ENCODE results near the gene CYB5R4. TPM values are rescaled to one million over a fixed set of nuclear protein-coding genes. Genes with fewer than 3 reads are reported as not detected.

CYB5R4 gene
- polyA plus RNA-seq, 6 donors from 2014 or later: 69.3 to 83.5 (median 72.4) TPM

DNA sequence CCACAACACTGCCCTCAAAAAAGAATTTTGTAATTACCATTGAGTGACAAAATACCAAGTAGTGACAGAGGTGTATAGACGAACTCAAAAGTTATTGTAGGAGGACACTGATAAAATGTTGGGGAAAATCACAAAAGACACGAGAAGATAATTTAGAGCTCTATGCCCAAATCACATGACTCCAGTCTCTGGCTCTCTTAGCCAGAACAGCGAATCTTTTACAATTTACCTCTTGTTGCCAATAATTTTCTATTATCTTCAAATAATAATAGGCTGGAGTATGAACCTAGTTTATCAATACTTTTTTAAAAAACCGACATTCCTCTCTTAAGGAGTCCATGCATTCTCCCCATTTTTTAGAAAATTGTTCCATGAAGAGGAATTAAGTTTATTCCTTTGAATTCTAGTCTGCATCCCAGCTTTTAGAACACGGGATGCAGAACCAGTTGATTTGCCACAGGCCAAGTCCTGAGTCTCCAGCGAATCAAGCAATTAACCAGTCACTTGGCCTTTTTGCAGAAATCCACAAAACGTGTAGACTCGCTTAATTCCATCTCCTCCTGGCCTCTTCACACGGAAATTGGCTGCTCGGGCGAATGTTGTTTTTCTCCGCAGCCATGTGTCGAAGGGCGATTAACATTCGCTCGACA is 6.8 kb upstream of the CYB5R4 start:
- peaks cover 0 to 9% (median 0%) of the 10 kb centered on the region in 7 donors for H3K9me3 Mint-ChIP-seq
- H3K27me3 Mint-ChIP-seq: peaks cover 63 to 75% (median 65%) of the 10 kb centered on the region in 3 donors
- H3K4me1 Mint-ChIP-seq: peaks cover 11 to 14% (median 12%) of the 10 kb centered on the region in 3 donors
- DNase-seq (no peak), ATAC-seq (ENCODE audit: low read depth in 2 of 2) (no peak)
- H3K36me3 Mint-ChIP-seq: no peaks in the 10 kb centered on the region
- H3K27ac Mint-ChIP-seq: no peak overlapping the region
- peak overlapping the region; percentile 4 to 88 (median 80) for H3K4me3 Mint-ChIP-seq

DNA sequence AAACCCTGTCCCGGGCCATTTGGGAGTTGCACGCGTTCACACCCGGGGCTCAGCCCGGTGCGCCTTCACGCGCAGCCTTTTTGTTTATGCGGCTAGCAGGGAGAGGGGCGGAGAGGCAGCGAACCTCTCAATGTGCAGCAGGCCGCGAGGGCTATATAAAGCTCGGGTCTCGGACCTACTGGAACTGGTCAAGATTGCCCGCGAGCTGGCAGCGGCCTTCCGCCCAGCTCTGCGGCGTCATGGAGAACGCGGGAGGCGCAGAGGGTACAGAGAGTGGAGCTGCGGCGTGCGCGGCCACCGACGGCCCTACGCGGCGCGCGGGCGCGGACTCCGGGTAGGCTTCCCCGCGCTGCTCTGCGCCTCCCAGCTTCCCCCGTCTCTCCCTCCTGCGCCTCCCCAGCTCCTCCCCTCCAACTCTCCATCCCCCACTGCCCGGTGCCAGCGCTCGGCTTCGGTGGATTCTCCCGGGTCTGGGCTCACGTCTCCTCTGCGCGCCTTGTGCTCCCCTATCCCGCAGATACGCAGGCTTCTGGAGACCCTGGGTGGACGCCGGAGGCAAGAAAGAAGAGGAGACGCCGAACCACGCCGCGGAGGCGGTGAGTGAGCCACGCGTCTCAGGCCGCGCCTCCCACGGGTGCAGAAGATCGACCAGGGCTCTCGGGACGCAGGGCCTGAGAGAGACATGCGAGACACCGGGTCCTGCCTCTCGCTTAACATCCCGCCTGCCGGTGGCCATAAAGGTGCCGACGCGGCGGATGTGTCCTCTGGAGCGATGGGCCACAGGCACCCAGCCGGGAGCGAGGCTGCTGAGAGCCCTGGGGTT is 6.1 kb upstream of the CYB5R4 start, which contains the start of gene RIPPLY2:
TSS of gene RIPPLY2 (plus strand) at position 183 of the 823 bp plus-strand sequence. CDS start at position 240, 57 bp downstream.
- H3K4me3 Mint-ChIP-seq: peak within 1 kb of the TSS; percentile 12 to 88 (median 80)

DNA sequence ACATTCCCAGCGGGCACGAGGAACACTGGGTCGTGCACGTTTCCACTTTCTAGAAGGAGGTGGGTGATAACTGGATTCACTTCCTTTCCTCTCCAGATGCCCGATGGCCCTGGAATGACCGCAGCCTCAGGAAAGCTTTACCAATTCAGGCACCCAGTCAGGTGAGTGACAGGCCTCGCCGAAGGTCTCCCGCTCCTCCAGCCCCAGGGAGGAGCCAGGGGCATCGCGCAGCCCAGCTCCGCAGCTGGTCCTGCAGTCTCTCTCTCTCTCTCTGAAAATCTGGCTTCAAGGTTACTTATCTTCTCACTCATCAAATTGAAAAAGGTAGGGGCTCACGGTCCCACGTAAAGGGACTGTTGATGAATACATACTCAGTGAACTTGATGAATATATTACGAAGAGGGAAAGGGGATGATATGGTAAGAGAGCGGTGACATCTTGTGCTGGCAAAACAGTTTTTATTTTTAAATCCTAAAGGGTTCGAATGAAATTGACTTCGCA is 5.4 kb upstream of the CYB5R4 start:
- Mint-ChIP-seq H3K27me3 (peaks cover 54 to 64% (median 59%) of the 10 kb centered on the region in 3 donors), H3K36me3 (no peaks in the 10 kb centered on the region), H3K27ac (no peak overlapping the region)

More for the DNA sequence above, 6.1 kb upstream of the CYB5R4 start, which contains the start of gene RIPPLY2:
- H3K36me3 Mint-ChIP-seq: no peaks in the 10 kb centered on the region
- DNase-seq: peak; percentile 3
- H3K27ac Mint-ChIP-seq: peak within 1 kb of the TSS in 1 of 6 donors; percentile 33
- peaks cover 0 to 9% (median 0%) of the 10 kb centered on the region in 7 donors for H3K9me3 Mint-ChIP-seq
- H3K4me1 Mint-ChIP-seq: peaks cover 11 to 14% (median 12%) of the 10 kb centered on the region in 3 donors
- peak; percentile 35 to 39 for ATAC-seq (ENCODE audit: low read depth in 2 of 2)
- H3K27me3 Mint-ChIP-seq: peaks cover 61 to 71% (median 65%) of the 10 kb centered on the region in 3 donors

DNA sequence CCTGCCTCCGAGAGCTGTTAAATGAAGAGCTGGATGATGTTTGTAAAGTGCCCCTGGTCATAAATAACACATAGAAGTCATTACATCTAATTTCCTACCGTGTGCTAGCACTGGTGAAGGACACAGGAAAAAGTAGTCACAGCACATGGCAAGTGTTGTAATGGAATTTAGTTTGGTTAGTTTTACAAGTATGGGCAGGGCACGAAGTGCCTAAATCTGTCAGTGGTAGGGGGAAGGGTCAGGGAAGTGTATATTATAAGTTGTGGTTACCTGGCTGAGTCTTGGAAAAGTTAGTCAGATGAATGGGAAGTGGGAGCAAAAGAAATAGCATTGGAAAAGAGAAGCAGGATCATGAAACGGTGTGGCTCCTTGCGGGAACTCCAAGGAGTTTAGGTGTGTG is 4.7 kb upstream of the CYB5R4 start:
- DNase-seq: no peak
- Mint-ChIP-seq H3K4me1 (peaks cover 18 to 21% (median 18%) of the 10 kb centered on the region in 3 donors), H3K27me3 (peaks cover 49 to 57% (median 52%) of the 10 kb centered on the region in 3 donors), H3K9me3 (peaks cover 0 to 6% (median 0%) of the 10 kb centered on the region in 7 donors), H3K4me3 (peak overlapping the region in 3 of 8 donors; percentile 12 to 82 (median 79)), H3K36me3 (peaks cover 0 to 2% of the 10 kb centered on the region in 2 donors), H3K27ac (no peak overlapping the region)
- ATAC-seq (ENCODE audit: low read depth in 2 of 2): no peak

More for the DNA sequence above, 5.4 kb upstream of the CYB5R4 start:
- no peak for DNase-seq
- Mint-ChIP-seq H3K9me3 (peaks cover 0 to 9% (median 0%) of the 10 kb centered on the region in 7 donors), H3K4me1 (peaks cover 15 to 17% (median 15%) of the 10 kb centered on the region in 3 donors), H3K4me3 (peak overlapping the region; percentile 12 to 85 (median 79))
- ATAC-seq (ENCODE audit: low read depth in 2 of 2): no peak

DNA sequence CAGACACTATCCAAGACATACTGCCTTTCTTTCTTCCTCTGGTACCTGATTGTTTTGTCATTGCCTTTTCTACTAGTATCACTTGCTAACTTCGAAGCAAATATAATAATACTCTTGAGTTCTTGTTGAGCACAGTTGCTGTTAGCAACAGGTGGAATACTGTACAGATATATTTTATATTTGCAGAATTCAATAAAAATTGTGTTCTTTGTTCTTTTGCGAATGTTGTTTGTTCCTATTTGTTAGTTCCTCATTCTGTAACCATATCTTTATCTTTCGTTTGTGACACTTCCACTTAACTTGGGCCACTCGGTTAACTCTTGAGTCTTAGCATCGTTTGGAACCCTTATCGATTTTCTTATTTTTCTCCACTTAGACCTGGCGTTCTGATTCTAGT is 868 bp downstream of the CYB5R4 start:
- H3K27me3 Mint-ChIP-seq: peaks cover 7 to 13% (median 11%) of the 10 kb centered on the region in 3 donors
- H3K36me3 Mint-ChIP-seq: peaks cover 7 to 8% of the 10 kb centered on the region in 2 donors
- DNase-seq (peak; percentile 24), ATAC-seq (ENCODE audit: low read depth in 2 of 2) (peak; percentile 16 to 17)
- H3K27ac Mint-ChIP-seq: peak overlapping the region; percentile 86 to 98 (median 96)
- H3K9me3 Mint-ChIP-seq: no peaks in the 10 kb centered on the region
- peaks cover 40 to 48% (median 40%) of the 10 kb centered on the region in 3 donors for H3K4me1 Mint-ChIP-seq
- peak overlapping the region; percentile 94 to 100 (median 98) for H3K4me3 Mint-ChIP-seq

DNA sequence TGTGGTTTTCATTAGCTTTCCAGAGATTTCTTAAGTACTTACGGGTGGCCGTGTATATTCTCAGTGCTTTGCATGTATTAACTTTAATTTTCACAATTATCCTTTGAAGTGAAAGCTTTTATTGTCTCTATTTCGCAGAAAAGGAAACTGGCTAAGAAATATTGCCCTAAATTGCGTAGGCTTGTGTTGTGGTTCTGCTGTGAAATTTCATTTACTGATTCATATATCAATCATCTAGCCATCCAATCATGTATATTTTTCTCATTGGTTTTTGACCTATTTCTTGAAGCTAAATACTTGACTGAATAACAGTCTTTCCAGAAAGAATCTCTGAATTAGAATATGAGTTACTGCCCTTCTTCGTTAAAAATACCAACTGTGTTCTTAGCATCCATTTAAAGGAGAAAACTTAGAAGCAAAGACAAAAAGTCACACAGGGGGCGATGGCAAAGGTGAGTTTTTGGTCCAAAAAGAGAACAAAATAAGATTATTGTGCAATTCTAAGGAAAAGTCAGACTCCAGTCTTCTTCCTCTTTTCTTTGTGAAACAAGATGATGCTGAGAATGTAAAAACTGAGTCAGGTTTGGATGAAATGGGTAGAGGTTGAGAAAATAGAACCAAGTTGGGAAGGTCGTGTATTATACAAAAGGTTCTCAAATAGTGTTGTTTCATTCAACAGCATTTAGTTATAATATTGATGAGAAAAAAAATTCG is 1.4 kb downstream of the CYB5R4 start:
- no peak for ATAC-seq (ENCODE audit: low read depth in 2 of 2)
- peak overlapping the region; percentile 94 to 100 (median 98) for H3K4me3 Mint-ChIP-seq
- DNase-seq: no peak
- H3K27ac Mint-ChIP-seq: peak overlapping the region; percentile 11 to 98 (median 96)
- no peaks in the 10 kb centered on the region for H3K9me3 Mint-ChIP-seq
- peaks cover under 1 to 7% (median 6%) of the 10 kb centered on the region in 3 donors for H3K27me3 Mint-ChIP-seq
- H3K36me3 Mint-ChIP-seq: peaks cover 8 to 13% of the 10 kb centered on the region in 2 donors
- H3K4me1 Mint-ChIP-seq: peaks cover 40 to 48% (median 40%) of the 10 kb centered on the region in 3 donors

DNA sequence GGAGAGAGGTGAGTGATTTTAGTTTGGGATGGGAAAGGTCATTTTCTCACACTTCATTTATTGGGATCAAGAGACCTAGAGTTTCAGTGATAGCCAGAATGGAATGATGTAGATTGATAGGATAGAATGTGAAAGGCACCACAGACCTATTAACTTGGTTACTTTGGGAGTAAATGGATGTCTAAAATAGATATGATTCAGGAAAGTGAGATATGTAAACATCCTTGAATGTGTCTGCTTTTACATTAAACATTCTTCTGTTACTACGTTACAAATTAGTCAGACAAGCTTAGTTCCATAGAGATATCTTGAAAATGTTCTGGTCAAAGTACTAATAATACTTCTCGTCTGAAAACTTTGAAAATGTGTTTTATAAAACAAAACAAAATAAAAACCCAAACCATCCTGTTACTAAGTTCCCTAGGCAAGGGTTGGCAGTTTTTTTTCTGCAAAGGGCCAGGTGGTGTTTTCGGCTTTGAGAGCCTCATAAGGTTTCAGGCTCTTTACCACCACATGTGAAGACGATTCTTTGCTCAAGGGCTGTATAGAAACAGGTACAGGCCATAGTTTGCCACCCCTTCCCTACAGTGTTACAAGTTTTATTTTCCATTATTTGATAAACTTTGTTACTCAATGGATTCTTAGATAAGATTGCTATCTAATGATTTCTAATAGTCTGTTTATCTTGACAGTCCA is 3.4 kb downstream of the CYB5R4 start:
- no peaks in the 10 kb centered on the region for H3K27me3 Mint-ChIP-seq
- H3K36me3 Mint-ChIP-seq: peaks cover 21 to 26% of the 10 kb centered on the region in 2 donors
- peaks cover 40 to 48% (median 48%) of the 10 kb centered on the region in 3 donors for H3K4me1 Mint-ChIP-seq
- H3K4me3 Mint-ChIP-seq: peak overlapping the region in 5 of 8 donors; percentile 7 to 99 (median 27)
- H3K9me3 Mint-ChIP-seq: peaks cover 7 to 17% (median 12%) of the 10 kb centered on the region in 7 donors
- DNase-seq: no peak
- ATAC-seq (ENCODE audit: low read depth in 2 of 2): no peak
- peak overlapping the region in 2 of 6 donors; percentile 6 to 30 for H3K27ac Mint-ChIP-seq

DNA sequence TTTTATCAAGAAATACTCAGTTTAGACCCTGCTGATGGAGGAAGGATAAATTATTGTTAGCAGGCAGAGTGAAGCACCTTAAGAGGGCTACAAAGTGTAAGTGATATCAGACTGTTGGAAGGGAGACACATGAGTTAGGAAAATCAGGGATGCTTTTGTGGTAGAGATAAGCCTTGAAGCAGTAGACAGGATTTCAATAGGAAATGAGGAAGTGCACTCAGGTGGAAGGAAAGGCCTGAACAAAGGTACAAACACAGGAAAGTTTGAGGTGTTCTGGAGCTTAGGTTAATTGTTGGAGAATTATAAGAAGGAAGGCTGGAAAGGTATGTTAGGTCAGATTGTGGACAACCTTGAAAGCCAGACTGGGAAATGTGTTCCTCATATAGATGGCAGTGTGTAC is 7.6 kb downstream of the CYB5R4 start:
- DNase-seq (no peak), ATAC-seq (ENCODE audit: low read depth in 2 of 2) (no peak)
- Mint-ChIP-seq H3K9me3 (peaks cover 7 to 26% (median 17%) of the 10 kb centered on the region in 7 donors), H3K4me3 (peak overlapping the region in 3 of 8 donors; percentile 0 to 46 (median 28)), H3K4me1 (peaks cover 22 to 29% (median 28%) of the 10 kb centered on the region in 3 donors), H3K27me3 (no peaks in the 10 kb centered on the region), H3K36me3 (peaks cover 32 to 40% of the 10 kb centered on the region in 2 donors), H3K27ac (peak overlapping the region in 4 of 6 donors; percentile 15 to 88 (median 53))

DNA sequence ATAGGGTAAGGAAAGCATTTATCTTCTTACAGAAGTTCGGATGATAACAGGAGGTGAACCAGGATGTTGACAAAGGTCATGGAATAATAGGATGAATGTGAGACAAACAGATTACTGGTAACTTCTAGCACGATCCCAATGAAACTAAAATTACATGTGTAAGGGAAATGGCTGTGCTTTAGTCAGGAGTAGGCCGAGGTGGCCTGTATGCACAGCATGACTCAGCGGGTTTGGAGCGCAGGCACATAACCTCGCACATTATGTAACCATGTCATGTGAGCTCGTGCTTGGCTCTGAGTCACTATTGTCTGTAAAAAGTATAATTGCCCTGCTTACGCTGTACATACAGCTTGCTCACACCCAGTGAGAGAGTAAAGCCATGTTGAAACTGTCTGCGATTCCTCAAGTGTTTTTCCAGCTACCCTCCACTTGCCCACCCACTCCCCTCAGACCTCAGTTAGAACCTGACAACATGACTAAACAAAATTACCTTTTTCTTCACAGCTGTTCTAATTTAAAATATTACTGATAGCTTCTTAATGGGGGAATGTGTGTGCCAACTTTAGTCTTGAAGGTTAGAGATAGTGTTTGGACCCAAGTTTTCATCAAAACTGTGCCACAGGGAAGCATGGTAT is 8.2 kb downstream of the CYB5R4 start:
- Mint-ChIP-seq H3K9me3 (peaks cover 7 to 26% (median 17%) of the 10 kb centered on the region in 7 donors), H3K27ac (peak overlapping the region in 4 of 6 donors; percentile 15 to 88 (median 43)), H3K36me3 (peaks cover 32 to 40% of the 10 kb centered on the region in 2 donors), H3K4me1 (peaks cover 22 to 28% (median 28%) of the 10 kb centered on the region in 3 donors), H3K27me3 (no peaks in the 10 kb centered on the region), H3K4me3 (peak overlapping the region in 1 of 8 donors; percentile 28)
- ATAC-seq (ENCODE audit: low read depth in 2 of 2): no peak
- no peak for DNase-seq

DNA sequence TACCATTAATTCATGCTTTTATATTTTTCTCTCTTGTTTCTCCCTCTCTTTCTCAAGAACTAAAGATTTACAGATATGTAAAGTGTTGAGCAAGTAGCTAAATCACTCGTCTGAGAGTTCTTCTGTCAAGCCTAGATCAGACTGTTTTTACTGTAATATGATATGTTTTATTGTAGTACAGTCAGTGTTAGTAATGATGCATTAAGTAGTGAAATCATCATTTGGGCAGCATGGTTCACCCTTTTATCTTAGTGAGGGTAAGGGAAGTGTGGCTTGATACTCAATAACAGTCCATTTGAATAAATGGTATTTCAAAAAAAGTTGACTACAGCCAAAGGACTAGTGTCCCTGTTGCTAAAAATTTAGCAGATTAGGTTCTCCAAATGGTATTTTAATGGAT is 9.2 kb downstream of the CYB5R4 start:
- DNase-seq (no peak), ATAC-seq (ENCODE audit: low read depth in 2 of 2) (no peak)
- Mint-ChIP-seq H3K27ac (no peak overlapping the region), H3K27me3 (no peaks in the 10 kb centered on the region), H3K4me3 (no peak overlapping the region), H3K4me1 (peaks cover 22 to 31% (median 28%) of the 10 kb centered on the region in 3 donors), H3K36me3 (peaks cover 32 to 43% of the 10 kb centered on the region in 2 donors), H3K9me3 (peaks cover 7 to 26% (median 17%) of the 10 kb centered on the region in 7 donors)

DNA sequence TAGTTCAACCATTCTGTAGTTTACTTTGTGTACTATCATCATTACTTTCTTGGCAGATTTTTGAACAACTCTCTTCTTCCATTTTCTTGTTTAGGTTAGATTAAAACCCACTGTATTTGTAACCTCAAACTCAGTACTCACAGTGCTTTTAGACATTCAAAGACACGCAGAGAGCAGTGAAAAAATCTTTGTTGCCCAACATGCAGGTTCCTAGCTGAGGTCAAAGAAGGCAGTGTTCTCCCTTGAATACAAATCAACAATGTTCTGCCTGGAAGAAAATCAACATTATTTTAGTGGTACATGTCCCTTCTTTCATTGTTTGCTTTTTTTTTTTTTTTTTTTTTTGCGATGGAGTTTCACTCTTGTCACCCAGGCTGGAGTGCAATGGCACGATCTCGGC is 11.2 kb downstream of the CYB5R4 start:
- Mint-ChIP-seq H3K27ac (peak overlapping the region in 1 of 6 donors; percentile 25), H3K4me1 (peaks cover 28 to 36% (median 32%) of the 10 kb centered on the region in 3 donors), H3K27me3 (no peaks in the 10 kb centered on the region), H3K36me3 (peaks cover 39 to 45% of the 10 kb centered on the region in 2 donors), H3K4me3 (no peak overlapping the region), H3K9me3 (peaks cover 7 to 26% (median 17%) of the 10 kb centered on the region in 7 donors)
- no peak for DNase-seq
- ATAC-seq (ENCODE audit: low read depth in 2 of 2): no peak
